Liver (tissue), 9 donors: ENCODE results near the gene GNA15. TPM values are rescaled to one million over a fixed set of nuclear protein-coding genes. Genes with fewer than 3 reads are reported as not detected.

ENCODE experiments used
- DNase-seq: peaks from one replicate; pipeline ENCODE4 v3.0.0-alpha.2; 2017; ENCODE audit warnings: low spot score
- H3K27ac ChIP-seq, 2 donors: one replicate each; pipeline ENCODE4 v1.7.0; 2013; ENCODE audit warnings: inconsistent platforms in 2 of 2, low read length in 2 of 2, control low read depth in 1 of 2, low read depth in 1 of 2, mild to moderate bottlenecking in 1 of 2
- H3K27me3 ChIP-seq, 4 donors: one replicate each; pipeline versions ENCODE4 v1.6.1 to v1.7.0; 2013; ENCODE audit warnings: low read length in 3 of 4, inconsistent platforms in 1 of 4, mild to moderate bottlenecking in 1 of 4, moderate library complexity in 1 of 4; ENCODE audit not compliant: control insufficient read depth in 4 of 4, insufficient read depth in 4 of 4
- H3K36me3 ChIP-seq, 4 donors: one replicate each; pipeline versions ENCODE4 v1.6.1 to v1.7.0; 2013; ENCODE audit warnings: low read length in 3 of 4, mild to moderate bottlenecking in 3 of 4, low read depth in 1 of 4, moderate library complexity in 1 of 4; ENCODE audit not compliant: control insufficient read depth in 4 of 4, insufficient read depth in 3 of 4
- H3K4me1 ChIP-seq, 4 donors: one replicate each; pipeline versions ENCODE4 v1.6.1 to v1.7.0; 2013; ENCODE audit warnings: low read length in 3 of 4, mild to moderate bottlenecking in 3 of 4, moderate library complexity in 1 of 4; ENCODE audit not compliant: control insufficient read depth in 4 of 4, insufficient read depth in 4 of 4
- H3K4me3 ChIP-seq, 3 donors: one replicate each; pipeline versions ENCODE4 v1.6.1 to v1.7.0; 2013; ENCODE audit warnings: low read length in 3 of 3, control low read depth in 1 of 3, low read depth in 1 of 3, mild to moderate bottlenecking in 1 of 3
- H3K9ac ChIP-seq, 2 donors: one replicate each; pipeline ENCODE4 v1.7.0; 2013; ENCODE audit warnings: low read length in 2 of 2, mild to moderate bottlenecking in 2 of 2, moderate library complexity in 2 of 2, control low read depth in 1 of 2, low read depth in 1 of 2
- H3K9me3 ChIP-seq, 4 donors: one replicate each; pipeline versions ENCODE4 v1.6.1 to v1.7.0; 2013; ENCODE audit warnings: low read length in 3 of 4; ENCODE audit not compliant: control insufficient read depth in 4 of 4
- ATF3 ChIP-seq: IDR thresholded peaks from 2 replicates; pipeline ENCODE4 v1.6.1; 2016; ENCODE audit warnings: antibody characterized with exemption
- CTCF ChIP-seq: fragments of 150-350 bp; IDR thresholded peaks from 2 replicates; pipeline ENCODE4 v1.5.1; 2017; ENCODE audit warnings: improper control_type of control experiment, low read depth, low read length; ENCODE audit not compliant: missing input control
- EGR1 ChIP-seq, 2 donors: IDR thresholded peaks; 2 replicates each; pipeline ENCODE4 v1.6.1; 2016 to 2018; ENCODE audit warnings: antibody characterized with exemption in 2 of 2, low read depth in 2 of 2
- FOXA1 ChIP-seq: IDR thresholded peaks from 2 replicates; pipeline ENCODE4 v1.6.1; 2016; ENCODE audit warnings: antibody characterized with exemption
- FOXA2 ChIP-seq: IDR thresholded peaks from 2 replicates; pipeline ENCODE4 v1.6.1; 2016; ENCODE audit warnings: antibody characterized with exemption
- GABPA ChIP-seq, 2 donors: IDR thresholded peaks in 1 of 2; conservative IDR thresholded peaks in 1 of 2; 2 replicates each; pipeline ENCODE4 v1.6.1; 2016; ENCODE audit warnings: antibody characterized with exemption in 2 of 2, mild to moderate bottlenecking in 1 of 2, moderate library complexity in 1 of 2
- HNF4A ChIP-seq, 2 donors: conservative IDR thresholded peaks; 2 replicates each; pipeline ENCODE4 v1.6.1; 2016; ENCODE audit warnings: antibody characterized with exemption in 2 of 2, mild to moderate bottlenecking in 2 of 2
- HNF4G ChIP-seq: IDR thresholded peaks from 2 replicates; pipeline ENCODE4 v1.6.1; 2016; ENCODE audit warnings: antibody characterized with exemption
- JUND ChIP-seq, 2 donors: IDR thresholded peaks; 2 replicates each; pipeline ENCODE4 v1.6.1; 2016; ENCODE audit warnings: antibody characterized with exemption in 2 of 2
- MAX ChIP-seq: IDR thresholded peaks from 2 replicates; pipeline ENCODE4 v1.6.1; 2016; ENCODE audit warnings: antibody characterized with exemption
- NR2F2 ChIP-seq: IDR thresholded peaks from 2 replicates; pipeline ENCODE4 v1.6.1; 2016; ENCODE audit warnings: antibody characterized with exemption
- RAD21 ChIP-seq, 2 donors: IDR thresholded peaks; 2 replicates each; pipeline ENCODE4 v1.6.1; 2016; ENCODE audit warnings: antibody characterized with exemption in 2 of 2, mild to moderate bottlenecking in 2 of 2
- REST ChIP-seq: IDR thresholded peaks from 2 replicates; pipeline ENCODE4 v1.6.1; 2016; ENCODE audit warnings: antibody characterized with exemption, mild to moderate bottlenecking
- RXRA ChIP-seq, 2 donors: IDR thresholded peaks; 2 replicates each; pipeline ENCODE4 v1.6.1; 2017 to 2018; ENCODE audit warnings: antibody characterized with exemption in 2 of 2, mild to moderate bottlenecking in 1 of 2
- SP1 ChIP-seq: IDR thresholded peaks from 2 replicates; pipeline ENCODE4 v1.6.1; 2018; ENCODE audit warnings: antibody characterized with exemption, mild to moderate bottlenecking
- TAF1 ChIP-seq: conservative IDR thresholded peaks from 2 replicates; pipeline ENCODE4 v1.6.1; 2016; ENCODE audit warnings: antibody characterized with exemption, mild to moderate bottlenecking
- YY1 ChIP-seq: IDR thresholded peaks from 2 replicates; pipeline ENCODE4 v1.6.1; 2016; ENCODE audit warnings: antibody characterized with exemption, mild to moderate bottlenecking
- ZBTB33 ChIP-seq: IDR thresholded peaks from 2 replicates; pipeline ENCODE4 v1.6.1; 2016; ENCODE audit warnings: antibody characterized with exemption
- WGBS: extraction: QIAGEN DNeasy Blood & Tissue Kit; methylation state at CpG from one replicate; pipeline ENCODE4 v1.1.7; 2013; 5-methylcytosine and 5-hydroxymethylcytosine counted together
- polyA plus RNA-seq, 2 donors: library from polyadenylated mRNA; stranded (reverse) in 1 of 2; unstranded in 1 of 2; fragments of 200-250 nt in 1 of 2; fragments of >200 nt in 1 of 2; fragmentation: Nextera tagmentation in 1 of 2; extraction: Ambion mirVana in 1 of 2; gene quantifications; one replicate each; pipeline versions ENCODE4 v1.2.1 to v1.2.3, GENCODE V29; 2013 to 2015
- total RNA-seq, 2 donors: library from RNA; depleted of rRNA; stranded (reverse); fragments of >200 nt; gene quantifications; one replicate each; pipeline ENCODE4 v1.2.3, GENCODE V29; 2014
- donor health status: healthy.
- donor health status: healthy.
- donor health status: healthy.
- donor health status: healthy.
- donor health status: healthy.

Gene GNA15
- total and polyA plus RNA-seq, 4 donors = 0.11 to 10.4 (median 1.4) TPM

- Histone ChIP-seq H3K9me3 (no peaks in the 10 kb centered on the region), H3K4me1 (no peaks in the 10 kb centered on the region), H3K27me3 (no peaks in the 10 kb centered on the region), H3K36me3 (no peaks in the 10 kb centered on the region), H3K4me3 (no peak overlapping the region), H3K9ac (no peak overlapping the region), H3K27ac (no peak overlapping the region)
- no peak for DNase-seq
- 87% methylated on average over 6 of the region's 6 CpGs for WGBS
- no peak for TF ChIP-seq ZBTB33
- no peak for TF ChIP-seq FOXA2
- TF ChIP-seq EGR1 (IDR thresholded peaks at IDR 0.05; ENCODE audit: low read depth in 2 of 2) = no peak
- TF ChIP-seq TAF1 = no peak
- TF ChIP-seq SP1 = no peak
- no peak for TF ChIP-seq YY1
- TF ChIP-seq FOXA1 = no peak
- TF ChIP-seq RAD21 (IDR thresholded peaks at IDR 0.05) = no peak
- no peak for TF ChIP-seq GABPA (IDR thresholded peaks at IDR 0.05 in 1 of 2, conservative IDR thresholded peaks at IDR 0.05 in 1 of 2)
- TF ChIP-seq JUND (IDR thresholded peaks at IDR 0.05) = no peak
- TF ChIP-seq NR2F2 = no peak
- no peak for TF ChIP-seq CTCF
- no peak for TF ChIP-seq HNF4G
- no peak for TF ChIP-seq RXRA (IDR thresholded peaks at IDR 0.05)
- TF ChIP-seq ATF3 = no peak
- TF ChIP-seq REST = no peak
- TF ChIP-seq MAX = no peak
- TF ChIP-seq HNF4A (conservative IDR thresholded peaks at IDR 0.05) = no peak
Observed at GRCh38 chr19:3149089-3149488, 13.3 kb downstream of the GNA15 start.
